Endothelial cell of umbilical vein (primary cell): ENCODE measurements around the gene CAMTA1. TPM values are rescaled to one million over a fixed set of nuclear protein-coding genes. Genes with fewer than 3 reads are reported as not detected.

Experiments used
- BruUV-seq: library from RNA; stranded (reverse); fragments of 400-500 nt; replicated peaks from 2 replicates; lab custom pipeline; 2021; lab: Mats Ljungman, UMichigan
- CTCF ChIA-PET: fragments of 300-600, 350-600 bp; sonication (Branson Sonifier 250); formaldehyde crosslinking; loops from one replicate; lab custom pipeline; 2021; ENCODE audit warnings: antibody characterized with exemption, inconsistent platforms; lab: Charles Lee
- POLR2A ChIA-PET: fragments of 300-600, 350-600 bp; sonication (Branson Sonifier 250); formaldehyde crosslinking; loops from one replicate; lab custom pipeline; 2021; ENCODE audit warnings: antibody characterized with exemption, inconsistent platforms; lab: Charles Lee
- DNase-seq: peaks from one replicate; pipeline ENCODE4 v3.0.0-alpha.2; 2011; ENCODE audit warnings: low read depth, low spot score
- FAIRE-seq: peaks from 2 replicates; lab custom pipeline; 2011; peaks lifted over from hg19 to GRCh38; lab: Jason Lieb, UNC
- H2AFZ ChIP-seq: 2 replicates; pipeline ENCODE4 v1.6.0; 2012; ENCODE audit warnings: low read depth, low read length, control low read depth, inconsistent platforms
- H3K27ac ChIP-seq: 2 replicates; pipeline ENCODE4 v1.5.1; 2011; ENCODE audit warnings: low read depth, mild to moderate bottlenecking, control low read depth, low read length, moderate library complexity; ENCODE audit not compliant: insufficient read depth
- H3K27me3 ChIP-seq, 2 experiments: 2 replicates each; pipeline versions ENCODE4 v1.6.0 to v1.6.1; 2011; ENCODE audit warnings: low read length in 2 of 2, mixed read lengths in 1 of 2; ENCODE audit not compliant: control insufficient read depth in 2 of 2, insufficient read depth in 2 of 2
- H3K36me3 ChIP-seq, 2 experiments: 2 replicates in 1 of 2; 3 replicates in 1 of 2; pipeline ENCODE4 v1.5.1; 2011; ENCODE audit warnings: low read length in 2 of 2, mild to moderate bottlenecking in 1 of 2, moderate library complexity in 1 of 2; ENCODE audit not compliant: control insufficient read depth in 2 of 2, insufficient read depth in 2 of 2; ENCODE audit errors: extremely low read depth in 1 of 2
- H3K4me1 ChIP-seq: 3 replicates; pipeline ENCODE4 v1.5.1; 2011; ENCODE audit warnings: mild to moderate bottlenecking, low read length; ENCODE audit not compliant: control insufficient read depth, insufficient read depth; ENCODE audit errors: extremely low read depth
- H3K4me2 ChIP-seq: 2 replicates; pipeline ENCODE4 v1.6.1; 2011; ENCODE audit warnings: low read length, control low read depth, mixed read lengths; ENCODE audit not compliant: insufficient read depth
- H3K4me3 ChIP-seq, 3 experiments: fragments of 200-600 bp in 1 of 3; sonication (generic), shearing (Covaris generic) in 1 of 3; replicated peaks in 1 of 3; 2 replicates each; pipeline ENCODE4 v1.5.1; 2011 to 2016; ENCODE audit warnings: control low read depth in 3 of 3, low read length in 3 of 3, mild to moderate bottlenecking in 2 of 3, inconsistent platforms in 1 of 3, low read depth in 1 of 3, moderate library complexity in 1 of 3; ENCODE audit not compliant: insufficient read depth in 1 of 3
- H3K79me2 ChIP-seq: 2 replicates; pipeline ENCODE4 v1.6.0; 2012; ENCODE audit warnings: low read length, inconsistent platforms; ENCODE audit not compliant: control insufficient read depth, insufficient read depth
- H3K9ac ChIP-seq: replicated peaks from 2 replicates; pipeline ENCODE3; 2011; ENCODE audit warnings: low read length, control low read depth; ENCODE audit not compliant: insufficient read depth; ENCODE audit errors: extremely low read depth
- H3K9me1 ChIP-seq: replicated peaks from 3 replicates; pipeline ENCODE4 v1.6.0; 2011; ENCODE audit warnings: mild to moderate bottlenecking, low read length; ENCODE audit not compliant: control insufficient read depth, insufficient read depth; ENCODE audit errors: extremely low read depth
- H3K9me3 ChIP-seq: replicated peaks from 2 replicates; pipeline ENCODE4 v1.5.1; 2012; ENCODE audit warnings: low read length, inconsistent platforms; ENCODE audit not compliant: control insufficient read depth, insufficient read depth
- H4K20me1 ChIP-seq: replicated peaks from 2 replicates; pipeline ENCODE3; 2011; ENCODE audit warnings: mild to moderate bottlenecking, low read length; ENCODE audit not compliant: control insufficient read depth, insufficient read depth; ENCODE audit errors: extremely low read depth
- EZH2 ChIP-seq: IDR thresholded peaks from 2 replicates; pipeline ENCODE4 v1.6.1; 2012; ENCODE audit warnings: borderline replicate concordance, low read depth, mild to moderate bottlenecking, moderate library complexity, low read length, inconsistent platforms; ENCODE audit not compliant: severe bottlenecking
- FOS ChIP-seq: IDR thresholded peaks from 2 replicates; pipeline ENCODE4 v1.6.1; 2011; ENCODE audit warnings: mild to moderate bottlenecking, low read length, moderate library complexity, borderline replicate concordance; ENCODE audit not compliant: insufficient read depth
- GATA2 ChIP-seq: IDR thresholded peaks from 2 replicates; pipeline ENCODE4 v1.7.0; 2011; ENCODE audit warnings: low read depth, mild to moderate bottlenecking, moderate library complexity, mixed read lengths, low read length; ENCODE audit not compliant: insufficient read length, insufficient read depth
- JUN ChIP-seq: IDR thresholded peaks from 2 replicates; pipeline ENCODE4 v1.6.1; 2011; ENCODE audit warnings: borderline replicate concordance, low read depth; ENCODE audit not compliant: insufficient read length, insufficient read depth
- MYC ChIP-seq: IDR thresholded peaks from one replicate; pipeline ENCODE4 v1.6.1; 2011; ENCODE audit warnings: mild to moderate bottlenecking, low read depth, low read length
- POLR2A ChIP-seq: IDR thresholded peaks from 2 replicates; pipeline ENCODE4 v1.6.1; 2012; ENCODE audit warnings: low read depth, mild to moderate bottlenecking, control low read depth, low read length
- POLR2AphosphoS5 ChIP-seq: IDR thresholded peaks from 2 replicates; pipeline ENCODE4 v1.6.1; 2012; ENCODE audit warnings: low read depth, mild to moderate bottlenecking, control low read depth, low read length, moderate library complexity; ENCODE audit not compliant: insufficient read depth
- dilution Hi-C: fragments of 300-500 bp; cut with MboI; formaldehyde crosslinking; loops from one replicate; pipeline ENCODE4 v1.15.0; 2019; ENCODE audit warnings: low sequenced_read_pairs; ENCODE audit not compliant: extremely low pct_ligation_motif_present
- intact Hi-C: fragments of 100-400 bp; cut with micrococcal nuclease; formaldehyde crosslinking; loops from one replicate; pipeline ENCODE4 v1.10.0; 2022
- polyA plus RNA-seq, 4 experiments: library from polyadenylated mRNA; depleted of rRNA in 3 of 4; stranded (reverse) in 3 of 4; unstranded in 1 of 4; fragments of >200 nt; gene quantifications; 2 replicates each; pipeline versions ENCODE4 v1.2.1 to v1.2.3, GENCODE V29; 2011 to 2012; ENCODE audit warnings: missing spikeins in 1 of 4
- total RNA-seq: library from RNA; stranded (reverse); gene quantifications from 2 replicates; pipeline ENCODE4 v1.2.3, GENCODE V29; 2021
- TF ChIP-seq, protein P1 (sequence below), 2 donors: IDR thresholded peaks; 1 replicate in 1 of 2; 2 replicates in 1 of 2; pipeline ENCODE4 v1.5.1; 2011; ENCODE audit warnings: low read length in 2 of 2, mild to moderate bottlenecking in 2 of 2, moderate library complexity in 2 of 2, control low read depth in 1 of 2, inconsistent platforms in 1 of 2, low read depth in 1 of 2; ENCODE audit not compliant: insufficient read depth in 1 of 2; ENCODE audit errors: extremely low read depth in 1 of 2
- TF ChIP-seq, protein P2 (sequence below): IDR thresholded peaks from 2 replicates; pipeline ENCODE4 v1.6.1; 2011; ENCODE audit not compliant: insufficient read depth, insufficient read length

Gene CAMTA1
- total and polyA plus RNA-seq, 2 donors (not counting 3 experiments of a cell fraction or from before 2014, with no cell fraction given), result 50.8 to 92.7 TPM

DNA sequence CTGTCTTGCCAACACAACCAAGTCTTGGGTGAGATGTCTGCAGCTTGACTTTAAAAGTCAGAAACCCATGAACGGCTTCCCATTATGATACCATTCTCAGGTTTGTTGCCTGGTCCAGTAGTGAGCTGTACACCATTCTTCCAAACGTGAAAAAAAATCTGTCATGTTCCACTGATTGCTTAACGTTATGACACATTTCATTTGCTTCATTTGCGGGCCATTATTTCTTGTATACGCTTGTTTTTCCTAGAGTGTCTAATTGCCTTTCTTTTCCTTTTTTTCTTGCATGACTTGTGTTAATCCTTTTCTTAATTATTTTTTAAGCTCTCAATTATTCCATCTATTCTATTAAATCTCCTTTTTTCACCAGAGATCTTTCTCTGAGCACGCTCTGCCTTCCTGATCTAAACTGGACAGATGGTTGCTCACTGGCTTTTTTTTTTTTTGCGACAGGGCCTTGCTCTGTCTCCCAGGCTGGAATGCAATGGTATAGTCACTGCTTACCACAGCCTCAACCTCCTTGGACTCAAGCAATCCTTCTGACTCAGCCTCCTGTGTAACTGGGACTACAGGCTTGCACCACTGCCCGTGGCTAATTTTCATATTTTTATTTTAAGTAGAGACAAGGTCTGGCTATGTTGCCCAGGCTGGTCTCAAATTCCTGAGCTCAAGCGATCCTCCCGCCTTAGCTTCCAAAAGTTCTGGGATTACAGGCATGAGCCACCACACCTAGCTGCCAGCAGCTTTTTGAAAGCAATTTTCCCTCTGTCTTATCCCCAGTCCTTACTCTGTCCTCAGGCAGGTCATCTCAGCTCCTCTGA is 31.7 kb upstream of the CAMTA1 start:
- no peak for DNase-seq
- no peaks in the 10 kb centered on the region for H3K79me2 ChIP-seq
- H3K4me1 ChIP-seq, result no peaks in the 10 kb centered on the region
- no peak for FAIRE-seq
- CTCF ChIA-PET, result no interaction called here
- POLR2A ChIA-PET, result no interaction called here
- H3K9ac ChIP-seq, result no peak overlapping the region
- no peak overlapping the region for H3K27ac ChIP-seq
- no TSS peak for BruUV-seq
- no peaks in the 10 kb centered on the region for H3K36me3 ChIP-seq
- TF ChIP-seq POLR2A (no peak), MYC (no peak), EZH2 (no peak), FOS (no peak), GATA2 (no peak), POLR2AphosphoS5 (no peak), JUN (no peak)
- TF ChIP-seq, protein P1, sequence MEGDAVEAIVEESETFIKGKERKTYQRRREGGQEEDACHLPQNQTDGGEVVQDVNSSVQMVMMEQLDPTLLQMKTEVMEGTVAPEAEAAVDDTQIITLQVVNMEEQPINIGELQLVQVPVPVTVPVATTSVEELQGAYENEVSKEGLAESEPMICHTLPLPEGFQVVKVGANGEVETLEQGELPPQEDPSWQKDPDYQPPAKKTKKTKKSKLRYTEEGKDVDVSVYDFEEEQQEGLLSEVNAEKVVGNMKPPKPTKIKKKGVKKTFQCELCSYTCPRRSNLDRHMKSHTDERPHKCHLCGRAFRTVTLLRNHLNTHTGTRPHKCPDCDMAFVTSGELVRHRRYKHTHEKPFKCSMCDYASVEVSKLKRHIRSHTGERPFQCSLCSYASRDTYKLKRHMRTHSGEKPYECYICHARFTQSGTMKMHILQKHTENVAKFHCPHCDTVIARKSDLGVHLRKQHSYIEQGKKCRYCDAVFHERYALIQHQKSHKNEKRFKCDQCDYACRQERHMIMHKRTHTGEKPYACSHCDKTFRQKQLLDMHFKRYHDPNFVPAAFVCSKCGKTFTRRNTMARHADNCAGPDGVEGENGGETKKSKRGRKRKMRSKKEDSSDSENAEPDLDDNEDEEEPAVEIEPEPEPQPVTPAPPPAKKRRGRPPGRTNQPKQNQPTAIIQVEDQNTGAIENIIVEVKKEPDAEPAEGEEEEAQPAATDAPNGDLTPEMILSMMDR (IDR thresholded peaks at IDR 0.05; ENCODE audit: extremely low read depth in 1 of 2, insufficient read depth in 1 of 2, low read depth in 1 of 2, low read length in 2 of 2), result no peak
- TF ChIP-seq, protein P2, sequence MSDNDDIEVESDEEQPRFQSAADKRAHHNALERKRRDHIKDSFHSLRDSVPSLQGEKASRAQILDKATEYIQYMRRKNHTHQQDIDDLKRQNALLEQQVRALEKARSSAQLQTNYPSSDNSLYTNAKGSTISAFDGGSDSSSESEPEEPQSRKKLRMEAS, result no peak
- dilution Hi-C loops (no loop called here), intact Hi-C loops (no loop called here)
- H3K4me2 ChIP-seq, result no peak overlapping the region
- H3K4me3 ChIP-seq, result no peak overlapping the region
- no peaks in the 10 kb centered on the region for H3K27me3 ChIP-seq
- no peak overlapping the region for H2AFZ ChIP-seq
- H3K9me3 ChIP-seq, result no peaks in the 10 kb centered on the region
- H3K9me1 ChIP-seq, result no peaks in the 10 kb centered on the region
- H4K20me1 ChIP-seq, result no peaks in the 10 kb centered on the region
